Ovary (tissue), 9 donors: Measurements from ENCODE around the gene VTA1. TPM values are rescaled to one million over a fixed set of nuclear protein-coding genes. Genes with fewer than 3 reads are reported as not detected.

Source experiments
- DNase-seq, 5 donors: peaks; one replicate each; pipeline ENCODE4 v3.0.0-alpha.2; 2019 to 2020
- H3K27ac ChIP-seq, 2 donors: fragments of 200-600 bp; one replicate each; pipeline versions ENCODE4 v1.5.1 to v1.8.0; 2019 to 2022
- H3K27me3 ChIP-seq: fragments of 200-600 bp; one replicate; pipeline ENCODE4 v1.8.0; 2022
- H3K36me3 ChIP-seq: fragments of 200-600 bp; sonication (generic); one replicate; pipeline ENCODE4 v1.5.1; 2019
- H3K4me1 ChIP-seq: one replicate; pipeline ENCODE4 v1.8.1; 2013; ENCODE audit warnings: mild to moderate bottlenecking, moderate library complexity; ENCODE audit not compliant: insufficient read depth
- H3K4me3 ChIP-seq: fragments of 200-600 bp; sonication (generic); one replicate; pipeline ENCODE4 v1.5.1; 2017
- H3K9me3 ChIP-seq, 2 donors: fragments of 200-600 bp in 1 of 2; sonication (generic) in 1 of 2; one replicate each; pipeline versions ENCODE4 v1.5.1 to v1.8.1; 2013 to 2019; ENCODE audit warnings: mild to moderate bottlenecking in 1 of 2, moderate library complexity in 1 of 2
- CTCF ChIP-seq, 3 donors: fragments of 450-650 bp in 2 of 3; fragments of 200-600 bp in 1 of 3; IDR thresholded peaks; one replicate each; pipeline versions ENCODE4 v1.5.1 to v1.8.0; 2016 to 2022; ENCODE audit warnings: antibody characterized with exemption in 3 of 3, mild to moderate bottlenecking in 1 of 3
- EP300 ChIP-seq: sonication (generic); formaldehyde crosslinking; IDR thresholded peaks from one replicate; pipeline ENCODE4 v1.6.1; 2017; ENCODE audit warnings: antibody characterized with exemption
- POLR2A ChIP-seq: fragments of 450-650 bp; IDR thresholded peaks from one replicate; pipeline ENCODE4 v1.6.1; 2017; ENCODE audit warnings: antibody characterized with exemption, mild to moderate bottlenecking, moderate library complexity
- WGBS, 3 donors: extraction: QIAGEN DNeasy Blood & Tissue Kit in 1 of 3; methylation state at CpG; one replicate each; pipeline versions ENCODE4 v1.1.5 to v1.1.7; 2013 to 2017; 5-methylcytosine and 5-hydroxymethylcytosine counted together
- intact Hi-C, 4 donors: fragments of 100-400 bp; cut with DNase I; formaldehyde crosslinking; loops; one replicate each; pipeline versions ENCODE4 v1.11.0 to v1.15.1; 2022 to 2023
- polyA plus RNA-seq, 2 donors: library from polyadenylated mRNA; stranded (reverse); fragments of 200-250 nt in 1 of 2; fragments of 350-450 nt in 1 of 2; fragmentation: Illumina TruSeq in 1 of 2; extraction: RNeasy Lipid Tissue Mini Kit (QIAGEN cat#74804) in 1 of 2; gene quantifications; one replicate each; pipeline ENCODE4 v1.2.3, GENCODE V29; 2013 to 2014
- total RNA-seq, 7 donors: library from RNA; depleted of rRNA in 2 of 7; stranded (reverse); fragments of >200 nt in 2 of 7; fragmentation: NEBNext Ultra II Directional in 3 of 7; extraction: Animal tissue kit (Norgen Biotek cat#: 25700) in 3 of 7; gene quantifications; one replicate each; pipeline versions ENCODE4 v1.1.0 to v1.2.4, GENCODE V29; 2016 to 2023
- donor health status: DM: no; HTN: no; CAD: no; lungs with moderate emphysema.
- donor health status: DM: no; HTN: no; CAD: no.
- donor health status: Bipolar disorder and iron deficiency.
- donor health status: DM: yes; HTN: yes; CAD: no.
- donor health status: DM: no; HTN: no; CAD: no.
- donor health status: DM: yes; HTN: yes; CAD: no.

VTA1 gene
- total and polyA plus RNA-seq, 9 donors, result 17.6 to 36.9 (median 24.5) TPM

- Histone ChIP-seq H3K36me3 (no peaks in the 10 kb centered on the region), H3K27ac (no peak overlapping the region), H3K27me3 (no peaks in the 10 kb centered on the region), H3K4me3 (no peak overlapping the region), H3K4me1 (no peaks in the 10 kb centered on the region), H3K9me3 (no peaks in the 10 kb centered on the region)
- TF ChIP-seq EP300 (no peak), CTCF (IDR thresholded peaks at IDR 0.05) (no peak), POLR2A (no peak)
- intact Hi-C loops, result no loop called here
- no peak for DNase-seq
- 78 to 86% (median 82%) methylated on average over 8 of the region's 8 CpGs for WGBS, 3 donors
These were observed 87.1 kb downstream of the VTA1 start for GRCh38 chr6:142233945-142234682.

- WGBS, 3 donors, result 0 to 13% (median 5%) methylated on average over 3 of the region's 3 CpGs
- no peaks in the 10 kb centered on the region for H3K36me3 ChIP-seq
- TF ChIP-seq EP300, result no peak
- TF ChIP-seq CTCF (IDR thresholded peaks at IDR 0.05), result no peak
- TF ChIP-seq POLR2A, result no peak
- no peaks in the 10 kb centered on the region for H3K27me3 ChIP-seq
- H3K27ac ChIP-seq, result no peak overlapping the region
- H3K4me3 ChIP-seq, result no peak overlapping the region
- no peak for DNase-seq
- H3K4me1 ChIP-seq, result no peaks in the 10 kb centered on the region
- intact Hi-C loops, result no loop called here
- H3K9me3 ChIP-seq, result no peaks in the 10 kb centered on the region
These were observed 88.2 kb downstream of the VTA1 start for GRCh38 chr6:142235272-142235671.

- Histone ChIP-seq H3K4me3 (no peak overlapping the region), H3K36me3 (no peaks in the 10 kb centered on the region), H3K27me3 (no peaks in the 10 kb centered on the region), H3K4me1 (no peaks in the 10 kb centered on the region), H3K27ac (no peak overlapping the region), H3K9me3 (no peaks in the 10 kb centered on the region)
- DNase-seq, result no peak
- TF ChIP-seq CTCF (IDR thresholded peaks at IDR 0.05) (no peak), EP300 (no peak), POLR2A (no peak)
- intact Hi-C loops, result no loop called here
- WGBS, 3 donors, result 25 to 41% (median 33%) methylated on average over 2 of the region's 2 CpGs
These were observed 88.7 kb downstream of the VTA1 start for GRCh38 chr6:142235791-142236190.

- TF ChIP-seq EP300 (no peak), CTCF (IDR thresholded peaks at IDR 0.05) (no peak), POLR2A (no peak)
- Histone ChIP-seq H3K4me3 (no peak overlapping the region), H3K27ac (no peak overlapping the region), H3K27me3 (no peaks in the 10 kb centered on the region), H3K9me3 (no peaks in the 10 kb centered on the region), H3K36me3 (no peaks in the 10 kb centered on the region), H3K4me1 (no peaks in the 10 kb centered on the region)
- no peak for DNase-seq
- intact Hi-C loops, result no loop called here
- WGBS, 3 donors, result 32 to 38% (median 33%) methylated on average over 4 of the region's 4 CpGs
These were observed 89.6 kb downstream of the VTA1 start for GRCh38 chr6:142236691-142237090.
